Stimulated activated CD4-positive, alpha-beta T cell treated with anti-CD3 and anti-CD28 coated beads, TNF-alpha, amount 100 ng/mL, for 48 hours (primary cell): ENCODE measurements around the gene INTS11.
"Not testable (repeated sequence)": the region's sequence is repeated elsewhere in the genome, so short reads cannot be mapped to it uniquely, and the experiment has no call there.

Experiments
- DNase-seq, 3 donors: peaks; one replicate each; pipeline ENCODE4 v3.0.0-alpha.2; 2020; ENCODE audit warnings: low read depth in 3 of 3

The INTS11 gene

DNA sequence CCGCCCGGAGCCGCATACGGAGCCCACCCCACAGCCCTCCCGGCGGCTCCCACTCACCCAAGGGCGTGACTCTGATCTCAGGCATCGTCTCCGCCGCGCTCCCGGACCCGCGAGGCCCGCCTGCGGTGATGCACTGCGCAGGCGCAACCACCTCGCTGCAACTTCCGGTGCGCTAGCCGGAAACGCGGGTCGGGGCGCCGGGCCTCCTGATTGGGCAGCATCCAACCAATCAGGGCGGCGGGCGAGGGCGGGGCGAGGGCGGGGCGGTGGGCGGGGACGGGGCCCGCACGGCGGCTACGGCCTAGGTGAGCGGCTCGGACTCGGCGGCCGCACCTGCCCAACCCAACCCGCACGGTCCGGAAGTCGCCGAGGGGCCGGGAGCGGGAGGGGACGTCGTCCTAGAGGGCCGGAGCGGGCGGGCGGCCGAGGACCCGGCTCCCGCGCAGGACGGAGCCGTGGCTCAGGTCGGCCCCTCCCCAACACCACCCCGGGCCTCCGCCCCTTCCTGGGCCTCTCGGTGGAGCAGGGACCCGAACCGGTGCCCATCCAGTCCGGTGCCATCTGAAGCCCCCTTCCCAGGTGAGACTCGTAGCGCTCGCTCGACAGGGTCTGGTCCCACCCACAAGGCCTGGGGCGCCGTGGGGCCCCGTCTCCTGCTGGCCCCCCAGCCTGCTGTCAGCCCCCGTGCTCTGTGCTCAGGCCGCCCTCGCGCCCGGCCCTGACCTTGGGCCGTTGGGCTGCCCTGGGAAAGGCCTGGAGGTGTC lies at the start of gene INTS11, which contains the start of gene CPTP:
Gene INTS11, minus strand, starts transcription at position 137 of the 764 bp plus-strand sequence. Its CDS starts 52 bp downstream, at position 85.
Gene CPTP, plus strand, starts transcription at position 279 of the 764 bp plus-strand sequence. CDS start 2,109 bp downstream, outside the sequence.
- peak; percentile 93 to 96 (median 95) for DNase-seq

DNA sequence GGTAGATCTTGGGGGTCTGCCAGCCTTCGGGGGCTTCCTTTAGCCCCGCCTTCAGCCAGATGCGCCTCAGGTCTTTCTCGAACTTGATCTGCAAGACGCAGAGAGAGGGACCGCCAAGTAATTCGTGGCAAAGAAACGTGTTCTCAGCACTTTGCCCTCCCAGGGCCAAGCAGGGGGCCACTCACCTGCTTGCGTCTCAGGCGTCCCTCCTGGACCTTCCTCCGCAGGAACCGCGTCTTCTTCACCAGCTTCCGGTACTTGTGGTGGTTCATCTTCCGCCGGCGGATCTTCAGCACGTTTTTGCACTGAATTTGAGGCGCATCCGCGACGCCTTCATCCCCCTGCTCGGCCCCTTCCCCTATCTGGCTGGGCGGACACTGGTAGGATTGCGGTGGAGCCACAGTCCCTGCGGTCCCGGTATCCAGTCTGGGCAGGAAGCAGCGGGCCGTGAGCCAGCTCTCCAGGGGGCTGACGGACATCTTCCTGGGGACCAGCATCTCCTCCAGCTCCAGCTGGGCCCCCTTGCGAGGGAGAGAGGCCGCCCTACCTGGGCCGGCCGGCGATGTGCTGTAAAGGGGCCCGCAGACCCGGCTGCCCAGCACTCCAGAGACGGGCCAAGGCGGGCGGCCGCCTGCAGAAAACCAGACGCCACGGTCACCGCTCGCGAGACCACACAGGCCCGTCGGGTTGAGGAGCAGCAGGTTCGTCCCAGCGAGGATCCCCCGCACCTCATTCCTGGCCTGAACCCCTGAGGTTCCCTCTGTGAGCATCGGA lies 49.5 kb upstream of the INTS11 start:
- DNase-seq: no peak

DNA sequence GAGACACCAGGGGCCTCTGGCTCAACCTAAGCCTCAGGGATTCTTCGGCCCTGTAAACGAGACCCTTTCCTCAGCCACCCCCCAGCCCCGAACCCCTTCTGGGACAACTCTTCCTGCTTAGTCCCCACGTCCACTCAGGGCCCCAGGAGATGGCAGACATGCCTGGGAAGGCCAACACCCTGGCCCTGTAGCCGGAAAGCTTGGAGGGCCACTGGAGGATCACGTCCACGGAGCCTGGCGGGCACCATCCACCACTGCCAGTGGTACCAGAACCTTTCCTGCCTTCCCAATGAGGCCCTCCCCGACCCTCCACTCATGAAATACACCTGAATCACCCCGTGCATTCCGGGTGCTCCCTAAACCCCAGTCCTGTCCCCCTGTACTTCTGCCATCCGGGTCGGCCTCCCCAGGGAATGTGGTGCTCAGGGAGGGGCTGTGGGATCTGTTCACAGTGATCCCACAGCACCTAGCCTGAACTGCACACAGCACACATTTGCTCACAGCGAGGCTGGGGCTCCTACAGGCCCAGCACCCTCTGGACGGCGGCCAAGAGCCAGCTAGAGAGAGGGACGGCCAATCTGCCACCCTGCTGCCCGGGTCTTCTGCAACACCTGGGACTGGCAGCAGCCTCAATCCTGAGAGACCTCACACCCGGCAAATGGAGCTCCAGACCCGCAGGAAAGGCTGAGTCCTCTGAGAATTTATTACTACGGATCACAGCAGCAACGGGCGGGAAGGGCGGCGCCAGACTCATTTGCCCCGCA lies 48.8 kb upstream of the INTS11 start:
- no peak for DNase-seq

DNA sequence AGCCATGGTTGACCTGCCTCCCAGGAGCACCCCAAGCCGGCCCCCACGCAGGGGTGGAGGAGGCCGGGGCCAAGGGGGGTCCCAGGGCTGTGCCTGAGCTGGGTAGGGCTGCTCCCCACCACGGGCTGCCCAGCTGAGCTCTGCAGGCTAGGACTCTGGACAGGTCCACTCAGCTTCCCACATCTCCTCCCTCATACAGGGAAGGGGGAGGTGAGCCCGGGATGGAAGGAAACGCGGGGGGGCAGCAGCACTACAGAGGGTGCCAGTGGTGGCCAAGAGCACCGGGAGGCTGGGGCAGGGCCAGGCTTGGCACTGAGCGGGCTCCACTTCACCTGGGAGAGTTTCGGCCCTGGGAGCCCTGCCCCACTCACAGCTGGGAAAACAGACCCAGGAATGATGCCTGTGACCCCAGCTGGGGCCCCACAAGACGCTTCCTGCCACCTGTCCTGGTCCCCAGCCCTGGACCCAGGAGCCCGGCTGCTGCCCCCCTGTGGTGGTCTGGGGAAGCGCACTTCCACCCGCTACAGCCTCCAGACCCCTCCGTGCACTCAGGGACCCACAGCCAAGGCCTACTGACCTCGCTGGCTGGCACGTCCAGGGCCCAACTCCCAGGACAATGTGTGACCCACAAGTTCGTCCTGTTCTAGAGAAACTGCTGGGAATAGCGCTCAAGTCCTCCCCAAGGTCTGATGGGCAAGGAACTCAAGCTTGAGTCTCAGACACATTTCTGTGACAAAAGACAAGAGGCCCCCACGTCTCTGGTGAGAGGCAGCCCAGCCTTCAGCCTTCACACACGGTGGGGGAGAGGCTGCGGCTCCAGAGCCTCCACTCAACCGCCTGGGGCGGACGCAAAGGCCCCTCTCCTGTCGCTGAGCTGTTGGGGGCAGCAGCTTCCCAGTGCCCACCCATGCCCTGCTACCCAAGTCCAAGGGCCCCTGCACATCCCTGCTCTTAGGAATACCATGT lies 47.6 kb upstream of the INTS11 start:
- peak; percentile 52 to 77 (median 72) for DNase-seq

GRCh38 chr1:1371364-1371745 lies 46.9 kb upstream of the INTS11 start:
- DNase-seq: no peak

- DNase-seq: no peak
Measured at GRCh38 chr1:1370771-1371300, 46.4 kb upstream of the INTS11 start.

DNA sequence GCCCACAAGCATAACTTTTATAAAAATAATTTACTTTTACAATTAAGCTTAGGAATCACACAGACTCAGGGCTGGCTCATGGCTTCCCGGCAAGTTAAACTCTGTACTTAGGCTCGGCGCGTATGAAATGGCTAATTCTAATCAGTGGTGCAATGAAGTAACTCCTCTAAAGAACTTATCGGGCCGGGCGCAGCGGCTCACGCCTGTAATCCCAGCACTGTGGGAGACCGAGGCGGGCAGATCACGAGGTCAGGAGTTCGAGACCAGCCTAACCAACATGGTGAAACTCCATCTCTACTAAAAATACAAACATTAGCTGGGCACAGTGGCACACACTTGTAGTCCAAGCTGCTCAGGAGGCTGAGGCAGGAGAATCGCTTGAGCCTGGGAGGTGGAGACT lies 45.6 kb upstream of the INTS11 start:
- DNase-seq: not testable (repeated sequence)

- DNase-seq: no peak
Measured at GRCh38 chr1:1367315-1367714, 42.9 kb upstream of the INTS11 start.

GRCh38 chr1:1366699-1367066 lies 42.2 kb upstream of the INTS11 start:
- DNase-seq: no peak

- DNase-seq: no peak
Measured at GRCh38 chr1:1365875-1366698, 41.6 kb upstream of the INTS11 start.

DNA sequence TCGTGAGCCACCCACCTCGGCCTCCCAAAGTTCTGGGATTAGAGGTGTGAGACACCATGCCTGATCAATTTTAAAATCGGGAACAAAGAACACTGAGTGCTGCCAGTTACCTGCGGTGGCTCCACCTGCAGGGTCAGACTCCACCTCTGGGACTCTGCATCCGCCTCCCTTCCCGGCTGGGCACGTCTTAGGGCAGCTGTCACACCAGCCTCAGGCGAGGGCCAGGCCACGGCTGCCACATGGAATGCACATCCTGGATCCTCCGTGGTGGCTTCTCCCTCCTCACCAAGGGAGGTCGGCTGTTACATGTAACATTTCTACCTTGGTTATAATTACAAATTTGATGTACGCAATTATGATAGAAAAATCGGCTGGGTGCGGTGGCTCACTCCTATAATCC lies 39.8 kb upstream of the INTS11 start:
- no peak for DNase-seq

- DNase-seq: no peak
Measured at GRCh38 chr1:1361982-1362423, 37.5 kb upstream of the INTS11 start.

DNA sequence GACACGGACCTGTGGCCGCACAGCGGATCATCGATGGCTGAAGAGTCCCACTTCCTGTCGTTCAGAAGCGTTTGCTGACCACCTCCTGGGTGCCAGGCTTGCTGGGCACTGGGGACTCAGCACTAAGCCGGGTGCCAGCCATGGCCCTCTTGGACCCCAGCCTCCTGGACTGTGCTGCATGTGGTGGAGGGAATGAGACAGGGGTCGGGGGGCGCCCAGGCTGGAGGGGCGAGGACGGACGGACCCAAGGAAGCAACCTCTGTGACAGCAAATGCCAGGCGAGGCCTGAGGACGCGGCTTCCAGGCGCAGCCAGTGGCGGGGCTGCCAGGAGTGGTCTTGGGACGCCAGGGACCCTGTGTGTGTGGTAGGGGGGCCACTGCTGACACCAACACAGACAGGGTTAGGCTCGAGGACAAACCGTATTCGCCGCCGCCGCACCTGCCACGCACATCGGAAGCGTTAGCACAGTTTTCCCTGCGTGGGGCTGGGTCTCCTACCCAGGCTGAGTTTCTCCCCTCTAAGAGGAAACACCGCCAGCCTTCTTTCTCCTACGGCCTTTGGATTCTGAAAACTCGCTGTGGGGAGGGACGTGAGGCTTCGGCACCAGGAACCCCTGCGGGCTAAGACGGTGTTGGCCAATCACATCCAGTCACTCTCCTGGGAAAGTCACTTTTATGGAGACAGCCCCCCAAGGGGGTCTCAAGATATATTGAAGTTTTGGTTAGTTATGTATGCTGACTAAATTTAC lies 36.9 kb upstream of the INTS11 start:
- no peak for DNase-seq

GRCh38 chr1:1360506-1361169 lies 36.2 kb upstream of the INTS11 start:
- no peak for DNase-seq

GRCh38 chr1:1359664-1360468 lies 35.4 kb upstream of the INTS11 start:
- DNase-seq: no peak

DNA sequence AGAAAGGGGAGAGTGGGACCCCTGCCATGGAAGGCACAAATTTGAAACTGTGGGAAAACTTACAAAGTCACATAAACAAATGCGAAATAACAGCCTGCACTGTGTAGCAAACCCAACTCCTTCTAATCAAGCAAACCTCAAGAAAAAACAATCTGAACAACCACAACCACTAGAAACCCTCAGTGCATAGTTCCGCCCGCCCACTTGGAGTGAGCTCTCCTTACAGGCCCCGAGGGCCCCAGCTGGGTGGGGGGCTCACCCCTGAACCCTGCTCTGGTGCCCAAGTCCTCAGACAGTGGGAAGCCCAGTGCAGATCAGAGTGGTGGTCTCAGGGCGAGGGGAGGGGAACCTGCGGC lies 34.8 kb upstream of the INTS11 start:
- DNase-seq: no peak

DNA sequence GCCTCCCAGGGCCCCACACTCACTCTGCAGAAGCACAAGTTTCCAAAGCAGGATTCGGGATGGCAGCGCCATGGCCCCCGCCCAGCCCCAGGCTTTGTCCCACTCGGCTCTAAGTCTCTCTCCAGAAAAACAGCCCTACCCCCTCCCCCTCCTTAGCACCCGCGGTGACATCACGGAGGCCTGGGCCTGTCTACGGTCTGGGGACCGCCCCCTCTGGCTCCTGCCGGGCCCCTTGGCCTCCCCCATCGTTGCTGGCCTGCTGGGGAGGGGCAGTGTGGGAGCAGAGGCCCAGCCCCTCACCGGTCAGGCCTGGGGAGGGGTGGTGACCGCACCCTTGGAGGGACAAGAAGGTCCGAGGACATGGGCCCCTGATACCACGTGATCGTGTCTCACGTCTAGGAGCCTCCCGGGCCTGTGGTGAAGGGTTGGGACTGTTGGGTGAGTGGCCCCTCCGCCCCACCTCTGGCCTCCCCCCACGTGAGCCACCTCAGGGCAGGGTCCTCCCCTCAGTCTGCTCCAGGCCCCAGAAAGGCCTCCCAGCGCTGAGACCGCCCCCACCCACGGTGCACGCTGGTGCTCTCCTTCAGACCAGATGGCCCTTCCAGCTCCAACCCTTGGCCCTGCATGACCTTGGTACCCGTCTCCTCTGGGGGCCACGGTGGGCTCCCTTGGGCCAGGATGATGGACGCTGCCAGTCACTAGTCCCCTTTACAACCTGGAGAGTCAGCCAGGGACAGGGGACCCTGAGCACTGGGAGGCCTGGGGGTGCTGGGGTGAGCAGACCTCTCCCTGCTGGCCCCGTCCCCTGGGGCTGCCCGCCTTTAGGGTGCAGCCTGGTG lies 34.2 kb upstream of the INTS11 start, which contains the start of gene MXRA8:
Gene MXRA8, minus strand, starts transcription at position 123 of the 839 bp plus-strand sequence. Its CDS starts 51 bp downstream, at position 72.
- DNase-seq: no peak
